Neuronal stem cell (in vitro differentiated cells): ENCODE measurements around the gene CD83.

Experiments used
- DNase-seq: peaks from one replicate; pipeline ENCODE4 v3.0.0-alpha.2; 2013; ENCODE audit warnings: low spot score
- H2AFZ ChIP-seq: one replicate; pipeline ENCODE4 v1.6.1; 2013; ENCODE audit warnings: mild to moderate bottlenecking, low read length, inconsistent platforms
- H2AK5ac ChIP-seq: 2 replicates; pipeline ENCODE4 v1.6.1; 2013; ENCODE audit warnings: low read depth, mild to moderate bottlenecking, inconsistent platforms, low read length, moderate library complexity, mixed read lengths
- H2BK120ac ChIP-seq: 2 replicates; pipeline ENCODE4 v1.6.1; 2013; ENCODE audit warnings: low read depth, mild to moderate bottlenecking, inconsistent platforms, low read length, moderate library complexity, mixed read lengths
- H2BK12ac ChIP-seq: one replicate; pipeline ENCODE4 v1.6.1; 2013; ENCODE audit warnings: low read length, inconsistent platforms
- H2BK15ac ChIP-seq: 2 replicates; pipeline ENCODE4 v1.6.1; 2013; ENCODE audit warnings: mild to moderate bottlenecking, low read length, inconsistent platforms, mixed read lengths
- H2BK5ac ChIP-seq: one replicate; pipeline ENCODE4 v1.6.1; 2013; ENCODE audit warnings: inconsistent platforms, mild to moderate bottlenecking, low read length, moderate library complexity
- H3K14ac ChIP-seq: one replicate; pipeline ENCODE4 v1.6.1; 2013; ENCODE audit warnings: low read length, inconsistent platforms
- H3K18ac ChIP-seq: 2 replicates; pipeline ENCODE4 v1.6.1; 2013; ENCODE audit warnings: low read length, inconsistent platforms
- H3K23ac ChIP-seq: 2 replicates; pipeline ENCODE4 v1.6.1; 2013; ENCODE audit warnings: low read depth, mild to moderate bottlenecking, mixed read lengths, low read length, inconsistent platforms; ENCODE audit not compliant: poor library complexity
- H3K27ac ChIP-seq: replicated peaks from 3 replicates; pipeline ENCODE4 v1.5.1; 2013; ENCODE audit warnings: low read length, inconsistent platforms
- H3K27me3 ChIP-seq, 3 experiments: 2 replicates each; pipeline ENCODE4 v1.6.1; 2013; ENCODE audit warnings: low read length in 3 of 3, mild to moderate bottlenecking in 2 of 3, inconsistent platforms in 1 of 3, low read depth in 1 of 3, mixed read lengths in 1 of 3, moderate library complexity in 1 of 3; ENCODE audit not compliant: control insufficient read depth in 3 of 3, insufficient read depth in 3 of 3
- H3K36me3 ChIP-seq, 2 donors: replicated peaks in 1 of 2; 2 replicates each; pipeline ENCODE4 v1.6.1; 2013; ENCODE audit warnings: low read length in 2 of 2; ENCODE audit not compliant: control insufficient read depth in 2 of 2, insufficient read depth in 2 of 2
- H3K4ac ChIP-seq: 2 replicates; pipeline ENCODE4 v1.6.1; 2013; ENCODE audit warnings: inconsistent platforms, mild to moderate bottlenecking, low read length, moderate library complexity
- H3K4me1 ChIP-seq, 2 donors: 1 replicate in 1 of 2; 2 replicates in 1 of 2; pipeline ENCODE4 v1.6.1; 2013; ENCODE audit warnings: low read length in 2 of 2, low read depth in 1 of 2; ENCODE audit not compliant: control insufficient read depth in 2 of 2, insufficient read depth in 1 of 2
- H3K4me2 ChIP-seq: one replicate; pipeline ENCODE4 v1.6.1; 2013; ENCODE audit warnings: mild to moderate bottlenecking, low read length, inconsistent platforms; ENCODE audit not compliant: insufficient read depth, poor library complexity, severe bottlenecking
- H3K4me3 ChIP-seq, 2 donors: 2 replicates each; pipeline ENCODE4 v1.5.1; 2013; ENCODE audit warnings: low read length in 2 of 2, mild to moderate bottlenecking in 2 of 2, inconsistent platforms in 1 of 2, moderate library complexity in 1 of 2
- H3K79me1 ChIP-seq: one replicate; pipeline ENCODE4 v1.6.1; 2013; ENCODE audit warnings: low read depth, mild to moderate bottlenecking, inconsistent platforms, low read length, moderate library complexity
- H3K9ac ChIP-seq: one replicate; pipeline ENCODE4 v1.6.1; 2013; ENCODE audit warnings: mild to moderate bottlenecking, low read depth, low read length, inconsistent platforms; ENCODE audit not compliant: poor library complexity
- H3K9me3 ChIP-seq, 2 donors: replicated peaks in 1 of 2; 2 replicates each; pipeline versions ENCODE3 to v1.6.1; 2013; ENCODE audit warnings: low read length in 2 of 2, mild to moderate bottlenecking in 2 of 2, inconsistent platforms in 1 of 2, low read depth in 1 of 2, mixed read lengths in 1 of 2, moderate library complexity in 1 of 2; ENCODE audit not compliant: control insufficient read depth in 2 of 2, insufficient read depth in 1 of 2
- H4K8ac ChIP-seq: one replicate; pipeline ENCODE4 v1.6.1; 2013; ENCODE audit warnings: low read depth, mild to moderate bottlenecking, inconsistent platforms, low read length, moderate library complexity
- H4K91ac ChIP-seq: one replicate; pipeline ENCODE4 v1.6.1; 2013; ENCODE audit warnings: low read length, low read depth, mild to moderate bottlenecking, inconsistent platforms; ENCODE audit not compliant: poor library complexity
- WGBS, 2 donors: extraction: QIAGEN DNeasy Blood & Tissue Kit; methylation state at CpG; one replicate each; pipeline ENCODE4 v1.1.7; 2013; ENCODE audit warnings: missing lambda C conversion rate in 2 of 2, mixed read lengths in 1 of 2; ENCODE audit not compliant: insufficient read length in 2 of 2, insufficient replicate concordance in 1 of 2; ENCODE audit errors: extremely low coverage in 2 of 2; 5-methylcytosine and 5-hydroxymethylcytosine counted together

The CD83 gene

DNA sequence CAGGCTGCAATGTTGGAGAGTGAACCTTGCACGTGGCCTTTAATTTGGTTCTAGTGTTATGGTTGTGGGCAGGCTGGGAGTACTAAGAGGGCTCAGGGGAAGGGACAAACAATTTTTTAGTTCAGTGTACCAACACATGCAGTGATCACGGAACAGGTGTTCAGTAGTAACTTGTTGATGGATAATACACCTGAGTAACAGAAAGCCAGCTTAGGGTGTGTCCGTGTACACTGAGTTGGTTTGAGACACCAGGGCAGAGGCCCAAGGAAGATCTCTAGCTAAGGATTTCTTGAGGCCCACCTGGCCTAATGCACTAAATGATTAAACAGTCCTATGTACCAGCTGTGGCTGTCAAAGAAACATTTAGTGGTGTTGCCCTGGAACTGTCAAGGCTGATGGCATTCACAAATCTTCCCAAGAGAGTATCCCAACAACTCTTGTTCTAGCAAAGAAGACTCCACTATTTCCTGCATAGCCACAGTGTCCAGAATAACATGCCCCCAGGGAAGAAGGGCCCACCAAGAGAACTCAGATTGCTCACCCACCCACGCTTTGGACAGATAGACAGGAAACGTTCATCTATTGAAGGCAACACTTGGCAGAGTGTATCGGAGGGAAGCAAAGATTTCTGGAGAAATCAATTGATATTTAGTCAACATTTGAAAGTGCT is 60.0 kb downstream of the CD83 start:
- Histone ChIP-seq H2AFZ (no peak overlapping the region), H3K23ac (no peak overlapping the region), H3K27ac (no peak overlapping the region), H2BK5ac (no peak overlapping the region), H3K18ac (no peak overlapping the region), H4K8ac (no peak overlapping the region), H3K9me3 (peaks cover 0 to 4% of the 10 kb centered on the region in 2 donors), H3K14ac (no peak overlapping the region), H2BK120ac (no peak overlapping the region), H2AK5ac (no peak overlapping the region), H3K79me1 (no peaks in the 10 kb centered on the region), H4K91ac (no peak overlapping the region), H2BK15ac (no peak overlapping the region), H3K36me3 (no peaks in the 10 kb centered on the region), H3K27me3 (peaks cover 0 to 29% (median 0%) of the 10 kb centered on the region in 3 experiments), H3K4me2 (no peak overlapping the region), H3K4me3 (no peak overlapping the region), H2BK12ac (no peak overlapping the region), H3K4me1 (peaks cover 0 to 8% of the 10 kb centered on the region in 2 donors), H3K4ac (no peak overlapping the region), H3K9ac (no peak overlapping the region)
- no CpG with 5 or more reads among the region's 6 CpGs for WGBS, 2 donors
- DNase-seq, result no peak

- Histone ChIP-seq H2BK15ac (no peak overlapping the region), H3K4me2 (no peak overlapping the region), H4K91ac (no peak overlapping the region), H3K9me3 (no peaks in the 10 kb centered on the region), H3K36me3 (no peaks in the 10 kb centered on the region), H3K9ac (no peak overlapping the region), H3K4ac (no peak overlapping the region), H2AFZ (no peak overlapping the region), H3K14ac (no peak overlapping the region), H3K27me3 (peaks cover 0 to 29% (median 0%) of the 10 kb centered on the region in 3 experiments), H3K4me3 (no peak overlapping the region), H2BK12ac (no peak overlapping the region), H2BK5ac (no peak overlapping the region), H3K27ac (no peak overlapping the region), H3K18ac (no peak overlapping the region), H3K23ac (no peak overlapping the region), H3K4me1 (peaks cover 0 to 8% of the 10 kb centered on the region in 2 donors), H2AK5ac (no peak overlapping the region), H3K79me1 (no peaks in the 10 kb centered on the region), H4K8ac (no peak overlapping the region), H2BK120ac (no peak overlapping the region)
- DNase-seq, result no peak
- no CpG with 5 or more reads among the region's 5 CpGs for WGBS, 2 donors
These were observed 60.5 kb downstream of the CD83 start for GRCh38 chr6:14178083-14178445.

DNA sequence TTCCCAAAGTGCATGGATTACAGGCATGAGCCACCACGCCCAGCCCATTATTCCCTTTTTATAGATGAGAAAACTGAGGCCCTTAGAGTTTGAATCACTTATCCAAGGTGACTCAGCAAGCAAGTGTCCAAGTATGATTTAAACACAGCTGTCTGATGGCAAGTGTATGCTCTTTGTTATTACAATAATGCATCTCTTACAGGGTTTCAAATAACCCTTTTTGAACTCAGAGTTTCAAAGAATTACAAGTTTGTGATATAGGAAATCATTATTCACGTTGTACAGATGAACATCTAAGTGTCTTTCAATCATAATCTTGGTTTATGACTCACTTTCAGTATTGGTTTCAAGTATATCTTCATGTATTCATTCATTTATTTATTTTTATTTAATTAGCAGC is 63.0 kb downstream of the CD83 start:
- Histone ChIP-seq H2BK15ac (no peak overlapping the region), H3K4ac (no peak overlapping the region), H3K4me2 (no peak overlapping the region), H3K27ac (no peak overlapping the region), H3K4me1 (peaks cover 0 to 8% of the 10 kb centered on the region in 2 donors), H3K9ac (no peak overlapping the region), H4K91ac (no peak overlapping the region), H4K8ac (no peak overlapping the region), H2BK12ac (no peak overlapping the region), H3K18ac (no peak overlapping the region), H2AFZ (no peak overlapping the region), H3K4me3 (no peak overlapping the region), H3K9me3 (no peaks in the 10 kb centered on the region), H2BK5ac (no peak overlapping the region), H2AK5ac (no peak overlapping the region), H3K36me3 (no peaks in the 10 kb centered on the region), H3K14ac (no peak overlapping the region), H3K23ac (no peak overlapping the region), H3K79me1 (no peaks in the 10 kb centered on the region), H3K27me3 (peaks cover 0 to 25% (median 0%) of the 10 kb centered on the region in 3 experiments), H2BK120ac (no peak overlapping the region)
- no peak for DNase-seq
- no CpG with 5 or more reads among the region's 2 CpGs for WGBS, 2 donors

DNA sequence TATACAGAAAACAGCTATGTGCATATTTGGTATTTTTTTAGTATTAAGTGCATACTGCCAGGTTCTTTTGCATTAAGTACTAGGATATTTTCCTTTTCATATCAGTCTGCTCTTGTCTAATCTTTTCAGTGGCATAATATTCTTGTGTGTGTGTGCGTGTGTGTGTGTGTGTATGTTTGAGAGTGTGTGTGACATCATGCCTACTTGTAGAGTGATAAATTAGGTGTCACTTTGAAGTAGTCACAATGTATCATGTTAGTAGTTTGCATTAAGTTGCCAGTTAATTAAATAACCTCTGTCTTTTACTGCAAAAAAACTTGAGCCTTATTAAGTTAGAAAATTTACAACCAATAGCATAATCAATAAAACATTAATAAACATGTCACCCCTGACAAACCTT is 65.3 kb downstream of the CD83 start:
- Histone ChIP-seq H4K91ac (no peak overlapping the region), H2AK5ac (no peak overlapping the region), H2BK120ac (no peak overlapping the region), H2BK15ac (no peak overlapping the region), H3K9me3 (no peaks in the 10 kb centered on the region), H3K27me3 (peaks cover 0 to 14% (median 0%) of the 10 kb centered on the region in 3 experiments), H3K18ac (no peak overlapping the region), H2BK5ac (no peak overlapping the region), H4K8ac (no peak overlapping the region), H3K23ac (no peak overlapping the region), H3K4me2 (no peak overlapping the region), H3K79me1 (no peaks in the 10 kb centered on the region), H3K4ac (no peak overlapping the region), H2AFZ (no peak overlapping the region), H3K9ac (no peak overlapping the region), H3K4me1 (peaks cover 0 to 3% of the 10 kb centered on the region in 2 donors), H3K36me3 (no peaks in the 10 kb centered on the region), H2BK12ac (no peak overlapping the region), H3K14ac (no peak overlapping the region), H3K4me3 (no peak overlapping the region), H3K27ac (no peak overlapping the region)
- DNase-seq, result no peak
- no CpG with 5 or more reads among the region's 1 CpG for WGBS, 2 donors
